Upper lobe of left lung (tissue), 4 donors: ENCODE measurements around the gene RNU2-1.

Experiments
- POLR2AphosphoS5 ChIP-seq, 2 donors: sonication (generic); formaldehyde crosslinking; IDR thresholded peaks; one replicate each; pipeline ENCODE4 v1.5.1; 2017; ENCODE audit warnings: antibody characterized with exemption in 2 of 2
- TF ChIP-seq, protein P1 (sequence below), 6 experiments: fragments of 450-650 bp in 4 of 6; fragments of 200-600 bp in 2 of 6; sonication (generic) in 2 of 6; IDR thresholded peaks; one replicate each; pipeline ENCODE4 v1.5.1; 2016 to 2019; ENCODE audit warnings: antibody characterized with exemption in 6 of 6

DNA sequence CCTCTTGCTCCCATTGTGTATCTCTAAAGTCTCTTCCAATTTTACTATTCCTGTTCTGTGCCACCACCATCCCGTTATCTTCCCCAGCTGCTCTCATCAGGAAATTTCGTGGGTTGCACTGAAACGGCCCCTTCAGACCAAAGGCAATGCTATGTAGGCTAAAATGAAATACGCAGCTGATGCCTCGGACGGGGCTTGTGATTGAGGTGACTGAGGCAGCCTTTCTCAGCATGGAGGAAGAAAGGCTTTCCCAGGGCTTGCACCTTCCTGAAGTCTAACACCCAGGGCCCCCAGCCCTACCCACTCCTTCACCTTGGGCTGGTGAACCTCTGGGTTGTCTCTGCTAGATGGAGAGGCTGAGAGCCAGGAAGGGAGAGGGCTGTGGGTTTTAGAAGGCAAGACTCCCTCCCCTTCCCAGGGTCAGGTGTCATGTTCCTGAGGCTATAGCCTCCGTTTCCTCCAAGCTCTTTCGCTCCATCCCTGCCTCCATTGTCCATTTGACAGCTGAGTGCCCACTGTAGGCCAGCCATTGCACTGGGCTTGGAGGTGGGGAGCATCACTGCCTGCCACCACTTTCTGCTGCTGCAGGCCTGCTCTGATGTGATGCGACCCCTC, 13.2 kb downstream of the RNU2-1 start:
- TF ChIP-seq, protein P1, sequence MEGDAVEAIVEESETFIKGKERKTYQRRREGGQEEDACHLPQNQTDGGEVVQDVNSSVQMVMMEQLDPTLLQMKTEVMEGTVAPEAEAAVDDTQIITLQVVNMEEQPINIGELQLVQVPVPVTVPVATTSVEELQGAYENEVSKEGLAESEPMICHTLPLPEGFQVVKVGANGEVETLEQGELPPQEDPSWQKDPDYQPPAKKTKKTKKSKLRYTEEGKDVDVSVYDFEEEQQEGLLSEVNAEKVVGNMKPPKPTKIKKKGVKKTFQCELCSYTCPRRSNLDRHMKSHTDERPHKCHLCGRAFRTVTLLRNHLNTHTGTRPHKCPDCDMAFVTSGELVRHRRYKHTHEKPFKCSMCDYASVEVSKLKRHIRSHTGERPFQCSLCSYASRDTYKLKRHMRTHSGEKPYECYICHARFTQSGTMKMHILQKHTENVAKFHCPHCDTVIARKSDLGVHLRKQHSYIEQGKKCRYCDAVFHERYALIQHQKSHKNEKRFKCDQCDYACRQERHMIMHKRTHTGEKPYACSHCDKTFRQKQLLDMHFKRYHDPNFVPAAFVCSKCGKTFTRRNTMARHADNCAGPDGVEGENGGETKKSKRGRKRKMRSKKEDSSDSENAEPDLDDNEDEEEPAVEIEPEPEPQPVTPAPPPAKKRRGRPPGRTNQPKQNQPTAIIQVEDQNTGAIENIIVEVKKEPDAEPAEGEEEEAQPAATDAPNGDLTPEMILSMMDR (IDR thresholded peaks at IDR 0.05): no peak
- no peak for TF ChIP-seq POLR2AphosphoS5 (IDR thresholded peaks at IDR 0.05)
